SK-N-SH (cell line): Measurements from ENCODE around the gene CEP44. TPM values are rescaled to one million over a fixed set of nuclear protein-coding genes. Genes with fewer than 3 reads are reported as not detected.

ENCODE experiments used
- CTCF ChIA-PET: fragments of 300-600, 350-600 bp; formaldehyde crosslinking; extraction: SDS; loops from one replicate; lab custom pipeline; 2021; lab: Yijun Ruan, JAX
- POLR2A ChIA-PET: fragments of 350-600 bp; sonication (Branson Sonifier 250); formaldehyde crosslinking; extraction: SDS; loops from one replicate; lab custom pipeline; 2020; ENCODE audit warnings: antibody characterized with exemption, inconsistent platforms; lab: Yijun Ruan, JAX
- DNase-seq: peaks from one replicate; pipeline ENCODE4 v3.0.0; 2012
- H2AFZ ChIP-seq: fragments of 200-600 bp; sonication (generic); 2 replicates; pipeline ENCODE4 v1.8.1; 2016; ENCODE audit warnings: antibody characterized with exemption, mild to moderate bottlenecking, low read depth
- H3F3A ChIP-seq: fragments of 200-600 bp; sonication (generic); replicated peaks from 2 replicates; pipeline ENCODE3; 2016; ENCODE audit warnings: antibody characterized with exemption, mild to moderate bottlenecking; ENCODE audit not compliant: insufficient read depth
- H3K27ac ChIP-seq, 2 experiments: fragments of 200-500 bp in 1 of 2; fragments of 200-600 bp in 1 of 2; sonication (Bioruptor generic) in 1 of 2; sonication (generic), shearing (Covaris generic) in 1 of 2; 2 replicates each; pipeline versions ENCODE4 v1.5.1 to v1.6.1; 2014 to 2016; ENCODE audit warnings: low read depth in 2 of 2, inconsistent platforms in 1 of 2, low read length in 1 of 2, mild to moderate bottlenecking in 1 of 2, mixed read lengths in 1 of 2
- H3K27me3 ChIP-seq: fragments of 200-600 bp; sonication (generic), shearing (Covaris generic); 2 replicates; pipeline ENCODE4 v1.6.1; 2016; ENCODE audit warnings: mixed run types; ENCODE audit not compliant: insufficient read depth
- H3K36me3 ChIP-seq, 2 experiments: fragments of 200-500 bp in 1 of 2; fragments of 200-600 bp in 1 of 2; sonication (Bioruptor generic) in 1 of 2; sonication (generic) in 1 of 2; replicated peaks in 1 of 2; 2 replicates each; pipeline versions ENCODE3 to v1.5.1; 2014 to 2016; ENCODE audit warnings: low read length in 1 of 2, mild to moderate bottlenecking in 1 of 2; ENCODE audit not compliant: insufficient read depth in 2 of 2, control insufficient read depth in 1 of 2
- H3K4me1 ChIP-seq, 2 experiments: fragments of 200-500 bp in 1 of 2; fragments of 200-600 bp in 1 of 2; sonication (Bioruptor generic) in 1 of 2; sonication (generic), shearing (Covaris generic) in 1 of 2; 2 replicates each; pipeline versions ENCODE4 v1.5.1 to v1.6.1; 2014 to 2016; ENCODE audit warnings: low read depth in 1 of 2, low read length in 1 of 2, mixed run types in 1 of 2; ENCODE audit not compliant: insufficient read depth in 2 of 2, control insufficient read depth in 1 of 2
- H3K4me2 ChIP-seq: fragments of 200-600 bp; sonication (generic), shearing (Covaris generic); 2 replicates; pipeline ENCODE4 v1.6.1; 2017; ENCODE audit warnings: mixed run types
- H3K4me3 ChIP-seq, 2 experiments: fragments of 200-500 bp in 1 of 2; fragments of 200-600 bp in 1 of 2; sonication (Bioruptor generic) in 1 of 2; sonication (generic), shearing (Covaris generic) in 1 of 2; 2 replicates each; pipeline versions ENCODE4 v1.5.1 to v1.8.1; 2014 to 2016; ENCODE audit warnings: low read depth in 2 of 2, inconsistent platforms in 1 of 2, low read length in 1 of 2, mild to moderate bottlenecking in 1 of 2, mixed read lengths in 1 of 2, moderate library complexity in 1 of 2
- H3K79me2 ChIP-seq: fragments of 200-600 bp; sonication (generic); 2 replicates; pipeline ENCODE4 v1.8.1; 2017; ENCODE audit warnings: mild to moderate bottlenecking; ENCODE audit not compliant: insufficient read depth
- H3K9ac ChIP-seq: fragments of 200-600 bp; sonication (generic); 2 replicates; pipeline ENCODE4 v1.6.1; 2017; ENCODE audit warnings: mixed run types
- H3K9me2 ChIP-seq: fragments of 200-600 bp; sonication (generic); 2 replicates; pipeline ENCODE4 v1.6.1; 2017; ENCODE audit warnings: mixed run types
- H3K9me3 ChIP-seq: fragments of 200-600 bp; sonication (generic); 2 replicates; pipeline ENCODE4 v1.6.1; 2017; ENCODE audit warnings: mixed run types, mild to moderate bottlenecking, moderate library complexity
- H4K20me1 ChIP-seq: fragments of 200-600 bp; sonication (generic); 2 replicates; pipeline ENCODE4 v1.6.1; 2017; ENCODE audit warnings: mild to moderate bottlenecking, mixed run types; ENCODE audit not compliant: insufficient read depth
- CHD2 ChIP-seq: fragments of 150-350 bp; IDR thresholded peaks from 2 replicates; pipeline ENCODE4 v1.6.1; 2018; ENCODE audit warnings: low read length; ENCODE audit not compliant: partially characterized antibody
- ELF1 ChIP-seq: IDR thresholded peaks from 2 replicates; pipeline ENCODE4 v1.4.0; 2012
- FOSL2 ChIP-seq: IDR thresholded peaks from 2 replicates; pipeline ENCODE4 v1.4.0; 2012; ENCODE audit warnings: low read depth, mild to moderate bottlenecking, moderate library complexity, borderline replicate concordance
- FOXJ3 ChIP-seq: sonication (generic); formaldehyde crosslinking; IDR thresholded peaks from 2 replicates; pipeline ENCODE4 v1.5.1; 2020; ENCODE audit warnings: mild to moderate bottlenecking, missing genetic modification reagents
- GABPA ChIP-seq: IDR thresholded peaks from 2 replicates; pipeline ENCODE4 v1.4.0; 2012; ENCODE audit warnings: low read depth, mild to moderate bottlenecking
- JUND ChIP-seq: IDR thresholded peaks from 2 replicates; pipeline ENCODE4 v1.4.0; 2012
- MEF2A ChIP-seq: IDR thresholded peaks from 2 replicates; pipeline ENCODE4 v1.4.0; 2012; ENCODE audit warnings: low read depth, borderline replicate concordance
- NFIC ChIP-seq: IDR thresholded peaks from 2 replicates; pipeline ENCODE4 v1.4.0; 2012; ENCODE audit warnings: borderline replicate concordance
- POLR2AphosphoS5 ChIP-seq: IDR thresholded peaks from 2 replicates; pipeline ENCODE4 v1.6.1; 2012; ENCODE audit warnings: low read depth, low read length
- RAD21 ChIP-seq: IDR thresholded peaks from 2 replicates; pipeline ENCODE4 v1.6.1; 2012; ENCODE audit warnings: mild to moderate bottlenecking, low read length
- RCOR1 ChIP-seq: fragments of 150-350 bp; IDR thresholded peaks from 2 replicates; pipeline ENCODE4 v1.6.1; 2017; ENCODE audit warnings: antibody characterized with exemption, low read length
- SIN3A ChIP-seq: IDR thresholded peaks from 2 replicates; pipeline ENCODE4 v1.6.1; 2012; ENCODE audit warnings: low read depth, mild to moderate bottlenecking, low read length, moderate library complexity, borderline replicate concordance
- SMC3 ChIP-seq: IDR thresholded peaks from 2 replicates; pipeline ENCODE4 v1.6.1; 2012; ENCODE audit warnings: low read depth, low read length, improper control_type of control experiment
- TAF1 ChIP-seq: IDR thresholded peaks from 2 replicates; pipeline ENCODE4 v1.6.1; 2012; ENCODE audit warnings: low read depth, mild to moderate bottlenecking, low read length, moderate library complexity, borderline replicate concordance
- TCF12 ChIP-seq: IDR thresholded peaks from 2 replicates; pipeline ENCODE4 v1.4.0; 2012
- YY1 ChIP-seq: IDR thresholded peaks from 2 replicates; pipeline ENCODE4 v1.4.0; 2012; ENCODE audit warnings: low read depth, mild to moderate bottlenecking
- WGBS: methylation state at CpG from one replicate; pipeline ENCODE4 v1.1.6; 2017; ENCODE audit warnings: low lambda C conversion rate; 5-methylcytosine and 5-hydroxymethylcytosine counted together
- polyA plus RNA-seq, 3 experiments: library from polyadenylated mRNA; depleted of rRNA; stranded (reverse); fragments of >200 nt; gene quantifications; 2 replicates each; pipeline ENCODE4 v1.2.3, GENCODE V29; 2012
- TF ChIP-seq, protein P1 (sequence below): IDR thresholded peaks from 2 replicates; pipeline ENCODE4; 2012
- TF ChIP-seq, protein P2 (sequence below): IDR thresholded peaks from 2 replicates; pipeline ENCODE4 v1.4.0; 2012; ENCODE audit warnings: low read depth, borderline replicate concordance
- TF ChIP-seq, protein P3 (sequence below): IDR thresholded peaks from 2 replicates; pipeline ENCODE4 v1.4.0; 2012; ENCODE audit warnings: low read depth

The CEP44 gene
- polyA plus RNA-seq, 1 of the 3 experiments (the other 2 are of a cell fraction): 3.8 TPM

DNA sequence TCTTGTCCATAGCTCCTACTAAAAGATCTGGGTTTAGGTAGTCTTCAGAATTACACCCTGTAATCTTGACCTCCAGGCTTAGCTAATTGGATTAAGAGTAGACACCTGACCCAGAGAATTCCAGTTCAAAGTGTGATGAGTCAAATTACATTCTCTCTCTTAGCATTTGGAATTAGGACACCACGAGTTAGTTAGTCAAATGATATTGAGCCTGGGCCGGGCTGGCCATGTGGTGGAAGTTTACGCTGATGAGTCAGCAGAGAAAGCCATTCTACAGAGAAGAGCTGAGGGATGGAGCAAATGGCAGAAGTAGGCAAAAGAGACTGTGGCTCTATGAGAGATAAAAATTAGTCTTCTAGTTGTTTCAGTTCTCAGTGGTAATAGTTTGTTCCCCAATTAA is 31.1 kb downstream of the CEP44 start:
- Histone ChIP-seq H3K9me2 (no peaks in the 10 kb centered on the region), H3K4me2 (no peak overlapping the region), H4K20me1 (no peaks in the 10 kb centered on the region), H3K4me3 (no peak overlapping the region)
- WGBS: 37% methylated on average over 3 of the region's 3 CpGs
- POLR2A ChIA-PET: interaction anchor here (0.6 kb wide), 1 partner anchor 109 kb away, joined by 3 read pairs; no protein-coding TSS in a partner anchor
- no peak for TF ChIP-seq SIN3A
- no peak for TF ChIP-seq RAD21
- TF ChIP-seq CHD2: no peak
- peak; percentile 34; the same call in 1 of the 2 replicates for TF ChIP-seq TCF12
- TF ChIP-seq, protein P1, sequence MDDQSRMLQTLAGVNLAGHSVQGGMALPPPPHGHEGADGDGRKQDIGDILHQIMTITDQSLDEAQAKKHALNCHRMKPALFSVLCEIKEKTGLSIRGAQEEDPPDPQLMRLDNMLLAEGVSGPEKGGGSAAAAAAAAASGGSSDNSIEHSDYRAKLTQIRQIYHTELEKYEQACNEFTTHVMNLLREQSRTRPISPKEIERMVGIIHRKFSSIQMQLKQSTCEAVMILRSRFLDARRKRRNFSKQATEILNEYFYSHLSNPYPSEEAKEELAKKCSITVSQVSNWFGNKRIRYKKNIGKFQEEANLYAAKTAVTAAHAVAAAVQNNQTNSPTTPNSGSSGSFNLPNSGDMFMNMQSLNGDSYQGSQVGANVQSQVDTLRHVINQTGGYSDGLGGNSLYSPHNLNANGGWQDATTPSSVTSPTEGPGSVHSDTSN: no peak
- no peak for TF ChIP-seq TAF1
- no peak for TF ChIP-seq NFIC
- TF ChIP-seq, protein P2, sequence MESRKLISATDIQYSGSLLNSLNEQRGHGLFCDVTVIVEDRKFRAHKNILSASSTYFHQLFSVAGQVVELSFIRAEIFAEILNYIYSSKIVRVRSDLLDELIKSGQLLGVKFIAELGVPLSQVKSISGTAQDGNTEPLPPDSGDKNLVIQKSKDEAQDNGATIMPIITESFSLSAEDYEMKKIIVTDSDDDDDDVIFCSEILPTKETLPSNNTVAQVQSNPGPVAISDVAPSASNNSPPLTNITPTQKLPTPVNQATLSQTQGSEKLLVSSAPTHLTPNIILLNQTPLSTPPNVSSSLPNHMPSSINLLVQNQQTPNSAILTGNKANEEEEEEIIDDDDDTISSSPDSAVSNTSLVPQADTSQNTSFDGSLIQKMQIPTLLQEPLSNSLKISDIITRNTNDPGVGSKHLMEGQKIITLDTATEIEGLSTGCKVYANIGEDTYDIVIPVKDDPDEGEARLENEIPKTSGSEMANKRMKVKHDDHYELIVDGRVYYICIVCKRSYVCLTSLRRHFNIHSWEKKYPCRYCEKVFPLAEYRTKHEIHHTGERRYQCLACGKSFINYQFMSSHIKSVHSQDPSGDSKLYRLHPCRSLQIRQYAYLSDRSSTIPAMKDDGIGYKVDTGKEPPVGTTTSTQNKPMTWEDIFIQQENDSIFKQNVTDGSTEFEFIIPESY: no peak
- no peak for TF ChIP-seq GABPA
- no peak for TF ChIP-seq MEF2A
- no peak for TF ChIP-seq POLR2AphosphoS5
- TF ChIP-seq, protein P3, sequence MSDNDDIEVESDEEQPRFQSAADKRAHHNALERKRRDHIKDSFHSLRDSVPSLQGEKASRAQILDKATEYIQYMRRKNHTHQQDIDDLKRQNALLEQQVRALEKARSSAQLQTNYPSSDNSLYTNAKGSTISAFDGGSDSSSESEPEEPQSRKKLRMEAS: peak; percentile 75; the same call in 1 of the 2 replicates
- peak; percentile 55; the same call in 1 of the 2 replicates for TF ChIP-seq JUND
- 0 out of 2 replicates have a peak, but pooled peaks have one; percentile 54 for TF ChIP-seq YY1
- TF ChIP-seq RCOR1: no peak
- TF ChIP-seq FOSL2: peak; percentile 55; the same call in 1 of the 2 replicates
- TF ChIP-seq FOXJ3 (CRISPR knock-in tag): no peak
- no peak for TF ChIP-seq ELF1
- TF ChIP-seq SMC3: no peak
- TF ChIP-seq, all 33 proteins: peak for 5
- Histone ChIP-seq H3K27ac (peak overlapping the region in 1 of 2 experiments; percentile 43; a peak in 1 of 4 replicates), H3K36me3 (peaks cover 38 to 60% of the 10 kb centered on the region in 2 experiments), H2AFZ (peak overlapping the region; percentile 42; the same call in 1 of the 2 replicates), H3K9me3 (no peaks in the 10 kb centered on the region), H3F3A (peaks cover 9% of the 10 kb centered on the region), H3K9ac (no peak overlapping the region), H3K27me3 (no peaks in the 10 kb centered on the region), H3K79me2 (no peaks in the 10 kb centered on the region), H3K4me1 (peaks cover 8 to 10% of the 10 kb centered on the region in 2 experiments; a peak in 3 of 4 replicates)
- CTCF ChIA-PET: no interaction called here
- DNase-seq: no peak
